NCI-H2107 (cell line): ENCODE measurements around the gene KCNA5.

Experiments
- DNase-seq: peaks from one replicate; lab custom pipeline; 2025; lab: John Stamatoyannopoulos, UW

KCNA5 gene

DNA sequence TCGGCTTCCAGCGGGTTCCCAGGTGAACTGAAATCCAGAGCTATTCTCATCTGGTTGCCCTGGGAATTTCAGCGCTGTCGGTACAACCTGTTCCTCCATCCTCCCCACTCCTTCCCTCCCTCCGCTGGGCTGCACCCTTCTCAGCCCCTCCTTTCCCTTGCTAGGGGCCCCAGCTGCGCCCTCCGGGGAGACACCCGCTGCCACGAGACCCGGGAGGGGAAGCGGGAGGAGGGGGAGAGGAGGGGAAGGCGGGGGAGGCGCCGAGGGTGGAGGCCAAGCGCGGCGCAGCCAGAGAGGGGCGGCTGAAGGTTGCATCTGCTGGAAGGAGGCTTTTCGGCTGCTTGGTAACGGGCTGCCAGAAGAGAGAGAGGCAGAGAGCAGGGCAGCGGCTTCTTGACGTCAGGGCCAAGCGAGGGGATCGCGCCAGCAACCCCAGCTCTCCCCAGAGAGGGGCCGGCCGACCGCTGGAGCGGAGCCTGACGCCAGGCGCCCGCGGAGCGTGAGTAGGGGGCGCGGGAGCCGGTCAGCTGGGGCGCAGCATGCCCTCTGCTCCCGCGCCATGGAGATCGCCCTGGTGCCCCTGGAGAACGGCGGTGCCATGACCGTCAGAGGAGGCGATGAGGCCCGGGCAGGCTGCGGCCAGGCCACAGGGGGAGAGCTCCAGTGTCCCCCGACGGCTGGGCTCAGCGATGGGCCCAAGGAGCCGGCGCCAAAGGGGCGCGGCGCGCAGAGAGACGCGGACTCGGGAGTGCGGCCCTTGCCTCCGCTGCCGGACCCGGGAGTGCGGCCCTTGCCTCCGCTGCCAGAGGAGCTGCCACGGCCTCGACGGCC is at the start of gene KCNA5:
TSS of gene KCNA5 (plus strand) at position 291 of the 831 bp plus-strand sequence. CDS start at position 560, 269 bp downstream.
- DNase-seq = peak; percentile 24

DNA sequence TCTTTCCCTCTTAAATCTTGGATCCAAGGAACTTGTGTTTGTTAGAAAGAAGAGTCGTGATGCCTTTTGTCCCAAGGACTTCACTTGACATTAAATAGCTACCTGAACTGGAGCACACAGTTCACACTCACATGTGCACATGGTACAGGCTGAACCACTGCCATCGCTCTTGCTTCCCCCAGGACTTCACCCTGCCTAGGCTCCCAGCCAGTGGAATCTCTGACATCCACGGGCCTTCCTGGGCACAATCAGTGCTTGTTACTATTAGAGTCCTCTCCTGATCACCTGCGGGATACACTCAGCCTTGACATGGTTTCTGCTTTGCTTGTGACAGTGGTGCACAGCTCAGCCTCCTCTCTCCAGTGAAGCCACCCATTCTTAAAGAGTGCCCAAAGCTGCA is 49.1 kb upstream of the KCNA5 start:
- DNase-seq = no peak

GRCh38 chr12:4996714-4997113 is 47.0 kb upstream of the KCNA5 start:
- DNase-seq = no peak

DNA sequence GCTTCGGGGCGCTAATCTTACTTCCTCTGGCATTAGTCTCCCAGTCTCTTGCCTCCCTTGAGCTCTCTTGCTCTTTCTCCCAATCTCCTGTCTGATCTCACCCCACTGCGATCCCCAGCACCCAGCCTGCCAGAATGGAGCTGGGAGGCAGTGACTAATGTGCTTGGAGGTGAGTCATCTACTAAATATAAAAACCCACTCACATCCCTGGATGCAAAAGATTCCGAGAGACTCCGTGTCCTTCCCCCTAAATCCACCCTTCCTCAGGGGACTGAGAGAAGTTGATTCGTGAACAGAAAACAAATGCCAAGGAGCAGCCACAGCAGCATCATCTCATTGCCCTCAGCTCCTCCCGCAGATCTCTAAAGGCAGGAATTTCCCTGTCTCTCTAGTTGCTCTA is 45.7 kb upstream of the KCNA5 start:
- DNase-seq = no peak

DNA sequence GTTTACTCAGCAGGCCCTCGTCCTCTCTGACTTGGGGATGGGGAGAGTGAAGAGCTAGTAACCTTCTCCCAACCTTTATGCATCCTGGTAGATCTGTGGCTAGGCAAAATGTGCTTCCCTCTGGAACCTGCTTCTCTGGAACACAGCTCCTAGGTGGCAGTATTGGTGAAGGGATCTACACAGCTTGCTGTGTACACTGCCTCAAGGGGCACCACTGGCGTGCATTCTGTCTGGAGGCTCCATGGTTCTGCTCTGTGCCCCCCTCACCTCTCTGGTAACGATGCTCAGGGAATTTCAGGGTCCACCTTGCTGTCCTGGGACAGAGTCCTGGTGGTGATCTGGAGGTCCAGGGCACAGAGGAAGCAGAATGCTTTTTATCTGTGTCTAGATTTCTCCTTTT is 43.5 kb upstream of the KCNA5 start:
- DNase-seq = no peak

DNA sequence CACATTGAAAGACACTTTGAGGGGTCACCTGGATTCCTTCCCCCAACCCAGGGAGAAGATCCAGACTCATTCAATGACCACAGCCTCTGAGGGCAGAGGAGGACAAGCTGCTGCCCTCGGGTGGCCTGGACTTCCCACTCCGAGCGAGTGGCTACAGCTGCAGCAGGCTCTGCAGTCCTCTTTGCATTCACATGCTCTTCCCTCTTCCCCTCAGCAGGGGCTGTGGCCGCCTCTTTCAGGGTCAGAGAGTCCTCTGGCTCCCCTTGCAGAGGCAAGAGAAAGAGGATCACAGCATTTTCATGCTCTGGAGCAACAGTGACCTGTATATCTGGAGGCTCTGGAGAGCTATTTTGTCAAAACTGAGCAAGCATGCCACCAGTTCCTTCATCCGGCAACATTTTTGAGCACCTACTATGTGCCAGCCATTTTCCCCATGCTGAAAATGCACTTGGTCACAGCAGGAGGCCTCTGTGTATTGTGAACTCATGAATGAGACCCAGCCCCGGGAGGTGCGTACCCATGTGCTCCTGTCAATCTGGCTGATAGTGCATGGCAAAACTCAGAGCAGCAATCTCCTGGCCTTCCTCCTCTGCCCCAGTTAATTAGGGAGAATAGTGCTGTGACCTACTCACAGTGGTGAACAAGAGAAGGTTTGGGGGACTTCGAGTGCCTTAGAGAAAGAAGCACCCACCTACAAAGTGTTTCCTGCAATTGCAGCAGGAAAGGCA is 42.9 kb upstream of the KCNA5 start:
- no peak for DNase-seq

GRCh38 chr12:5003025-5003666 is 40.5 kb upstream of the KCNA5 start:
- peak; percentile 80 for DNase-seq

- DNase-seq = no peak
Measured at GRCh38 chr12:5008661-5009060, 35.0 kb upstream of the KCNA5 start.

GRCh38 chr12:5010151-5010550 is 33.5 kb upstream of the KCNA5 start:
- no peak for DNase-seq

DNA sequence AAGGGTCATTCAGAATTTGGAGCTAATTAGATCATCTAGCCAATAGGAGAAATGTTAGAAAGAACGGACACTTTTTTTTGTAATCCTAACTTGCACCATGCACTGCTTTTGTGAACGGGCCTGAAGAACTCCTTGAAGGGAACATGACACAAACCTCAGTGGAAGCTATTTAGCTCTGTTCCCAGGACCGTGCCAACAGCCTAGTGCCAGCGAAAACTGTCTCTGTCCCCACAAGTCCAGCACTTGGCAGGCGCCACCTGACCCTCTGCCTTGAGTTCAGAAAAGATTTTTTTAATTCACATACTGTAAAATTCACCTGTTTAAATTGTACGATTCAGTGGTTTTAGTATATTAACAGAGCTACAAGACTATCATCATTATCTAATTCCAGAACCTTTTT is 31.3 kb upstream of the KCNA5 start:
- no peak for DNase-seq

DNA sequence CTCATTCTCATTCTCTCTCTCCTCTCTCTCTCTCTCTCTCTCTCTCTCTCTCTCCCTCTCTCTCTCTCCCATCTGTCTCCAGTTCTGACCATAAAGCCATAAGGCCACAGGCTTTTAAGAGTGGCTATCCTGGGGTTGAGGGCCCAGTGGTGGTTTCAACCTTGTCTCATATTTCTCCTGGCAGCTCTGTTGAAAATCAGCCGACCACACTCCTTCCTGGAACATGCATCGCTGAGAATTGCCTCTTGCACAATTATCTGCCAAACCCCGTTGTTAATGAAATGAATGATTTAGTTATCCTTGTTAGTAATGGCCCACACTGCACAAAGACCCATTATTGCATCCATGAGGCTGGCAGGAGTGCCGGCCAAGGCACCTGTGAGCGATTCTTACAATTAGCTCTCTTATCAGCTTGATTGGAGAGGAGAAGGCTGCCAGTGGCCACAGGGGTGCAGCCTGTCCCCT is 30.4 kb upstream of the KCNA5 start:
- DNase-seq = no peak

DNA sequence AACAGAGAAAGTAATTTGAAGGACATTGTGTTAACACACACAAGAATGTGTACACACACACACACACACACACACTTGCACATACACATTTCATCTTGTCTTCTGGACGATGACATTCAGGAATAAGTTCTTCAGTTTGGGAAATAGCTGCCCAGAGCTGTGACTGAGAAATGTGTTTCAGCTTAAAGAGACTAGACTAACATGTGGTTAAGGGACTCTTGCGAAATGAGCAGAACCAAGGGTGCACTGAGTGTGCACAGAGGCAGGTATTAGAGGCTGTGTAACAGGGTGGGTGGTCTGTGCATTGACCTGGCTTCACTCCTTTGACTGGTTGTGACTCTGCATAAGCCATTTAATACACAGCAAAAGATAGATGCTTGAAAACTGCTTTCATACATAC is 29.4 kb upstream of the KCNA5 start:
- no peak for DNase-seq

GRCh38 chr12:5015711-5016492 is 27.8 kb upstream of the KCNA5 start:
- no peak for DNase-seq

DNA sequence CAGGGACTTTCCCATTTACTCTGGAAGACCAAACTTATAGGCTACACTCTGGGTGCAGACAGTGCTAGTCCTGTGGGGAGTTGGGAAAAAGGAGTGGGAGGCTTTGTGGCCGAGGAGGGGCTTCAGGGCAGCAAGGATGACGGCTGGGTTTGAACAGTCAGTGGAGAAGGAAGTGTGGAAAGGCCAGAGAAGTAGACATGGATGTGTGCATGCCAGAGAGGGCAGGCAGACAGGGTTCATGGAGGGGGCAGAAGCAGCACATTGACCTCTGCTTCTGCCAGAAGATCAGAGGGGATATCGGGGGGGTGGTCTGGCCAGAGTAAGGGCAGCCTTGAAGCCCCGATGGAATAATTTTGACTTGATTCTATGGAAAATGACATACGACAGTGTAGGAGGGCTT is 27.2 kb upstream of the KCNA5 start:
- no peak for DNase-seq

GRCh38 chr12:5017638-5018348 is 25.9 kb upstream of the KCNA5 start:
- no peak for DNase-seq

GRCh38 chr12:5018677-5019076 is 25.0 kb upstream of the KCNA5 start:
- no peak for DNase-seq

DNA sequence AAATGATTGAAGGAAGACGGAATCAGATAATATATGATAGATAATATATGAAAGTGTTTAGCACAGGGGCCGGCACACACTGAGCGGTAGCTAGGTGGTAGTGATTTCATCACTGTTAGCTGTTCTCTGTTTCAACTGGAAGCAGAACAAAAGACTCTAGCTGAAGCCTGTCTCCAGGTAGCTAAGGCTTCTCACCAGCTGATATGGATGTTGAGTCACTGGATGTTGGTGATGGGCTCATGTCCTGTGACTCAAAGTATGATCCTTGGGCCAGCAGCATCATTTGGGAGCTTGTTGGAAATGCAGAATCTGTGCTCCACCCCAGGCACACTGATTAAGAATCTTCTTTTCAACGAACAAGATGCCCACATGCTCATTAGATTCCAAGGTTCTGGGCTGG is 21.7 kb upstream of the KCNA5 start:
- DNase-seq = no peak

DNA sequence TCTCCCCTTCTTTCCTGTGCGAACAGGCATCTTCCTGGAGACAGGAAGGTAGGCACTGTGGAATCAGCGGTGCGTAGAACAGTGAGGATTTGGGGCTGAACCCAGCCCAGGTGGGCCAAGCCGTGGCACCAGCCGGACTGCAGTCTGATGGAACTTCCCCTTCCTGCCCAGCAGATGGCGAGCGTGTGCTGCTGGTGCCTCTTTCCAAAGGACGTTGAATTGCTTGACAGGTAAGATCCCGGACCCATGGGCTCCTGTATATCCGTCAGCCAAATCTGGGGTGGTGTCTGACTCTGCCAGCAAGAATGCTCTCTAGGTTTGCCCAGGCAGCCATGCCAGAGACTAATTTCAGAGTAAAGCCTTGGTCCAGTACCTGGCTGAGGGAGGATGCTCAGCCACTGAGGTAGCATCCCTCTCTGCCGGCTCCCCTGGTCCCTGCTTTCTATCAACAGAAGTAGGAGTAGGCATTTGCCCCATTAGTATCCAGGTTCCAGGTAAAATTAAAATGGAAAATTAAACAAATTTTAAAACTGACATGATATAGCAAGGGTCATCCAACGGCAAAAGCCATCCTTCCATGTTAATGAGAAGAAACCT is 21.1 kb upstream of the KCNA5 start:
- DNase-seq = peak; percentile 41

- DNase-seq = no peak
Measured at GRCh38 chr12:5023842-5024241, 19.8 kb upstream of the KCNA5 start.

GRCh38 chr12:5026342-5026938 is 17.2 kb upstream of the KCNA5 start:
- DNase-seq = no peak
